ENCODE results near the gene PLCH1. TPM values are rescaled to one million over a fixed set of nuclear protein-coding genes. Genes with fewer than 3 reads are reported as not detected.

The PLCH1 gene
- total RNA-seq, 4 donors from 2014 or later, result 0.68 to 1.2 (median 0.87) TPM

- TF ChIP-seq POLR2AphosphoS5 (IDR thresholded peaks at IDR 0.05), result no peak
- TF ChIP-seq EP300 (IDR thresholded peaks at IDR 0.05), result no peak
- no peak for TF ChIP-seq POLR2A (IDR thresholded peaks at IDR 0.05)
- no peak for TF ChIP-seq CTCF (IDR thresholded peaks at IDR 0.05)
- Histone ChIP-seq H3K27ac (no peak overlapping the region), H3K4me3 (no peak overlapping the region), H3K4me1 (no peaks in the 10 kb centered on the region), H3K27me3 (no peaks in the 10 kb centered on the region), H3K9me3 (no peaks in the 10 kb centered on the region), H3K36me3 (no peaks in the 10 kb centered on the region)
- no peak for DNase-seq (ENCODE audit: low spot score in 2 of 2)
Observed at GRCh38 chr3:155339052-155339451, 405.8 kb downstream of the PLCH1 start.

GRCh38 chr3:155335724-155336354 is 409.0 kb downstream of the PLCH1 start:
- 81% methylated on average over 3 of the region's 3 CpGs for WGBS
- TF ChIP-seq POLR2AphosphoS5 (IDR thresholded peaks at IDR 0.05) (no peak), CTCF (IDR thresholded peaks at IDR 0.05) (no peak), POLR2A (IDR thresholded peaks at IDR 0.05) (no peak), EP300 (IDR thresholded peaks at IDR 0.05) (no peak)
- no peak for DNase-seq (ENCODE audit: low spot score in 2 of 2)

GRCh38 chr3:155334914-155335723 is 409.8 kb downstream of the PLCH1 start:
- no peak overlapping the region for H3K27ac ChIP-seq
- WGBS, result 58% methylated on average over 6 of the region's 6 CpGs
- DNase-seq (ENCODE audit: low spot score in 2 of 2), result no peak

More at GRCh38 chr3:155335724-155336354, 409.0 kb downstream of the PLCH1 start:
- Histone ChIP-seq H3K9me3 (no peaks in the 10 kb centered on the region), H3K27me3 (no peaks in the 10 kb centered on the region), H3K27ac (no peak overlapping the region), H3K36me3 (no peaks in the 10 kb centered on the region), H3K4me1 (no peaks in the 10 kb centered on the region), H3K4me3 (no peak overlapping the region)

GRCh38 chr3:155334215-155334913 is 410.5 kb downstream of the PLCH1 start:
- H3K9me3 ChIP-seq, result no peaks in the 10 kb centered on the region
- H3K4me3 ChIP-seq, result no peak overlapping the region
- no peaks in the 10 kb centered on the region for H3K36me3 ChIP-seq
- H3K4me1 ChIP-seq, result no peaks in the 10 kb centered on the region
- 67% methylated on average over 3 of the region's 3 CpGs for WGBS
- no peaks in the 10 kb centered on the region for H3K27me3 ChIP-seq
- H3K27ac ChIP-seq, result no peak overlapping the region
- DNase-seq (ENCODE audit: low spot score in 2 of 2), result no peak
- TF ChIP-seq POLR2AphosphoS5 (IDR thresholded peaks at IDR 0.05) (no peak), POLR2A (IDR thresholded peaks at IDR 0.05) (no peak), CTCF (IDR thresholded peaks at IDR 0.05) (no peak), EP300 (IDR thresholded peaks at IDR 0.05) (no peak)

More at GRCh38 chr3:155334914-155335723, 409.8 kb downstream of the PLCH1 start:
- TF ChIP-seq POLR2A (IDR thresholded peaks at IDR 0.05) (no peak), CTCF (IDR thresholded peaks at IDR 0.05) (no peak), EP300 (IDR thresholded peaks at IDR 0.05) (no peak), POLR2AphosphoS5 (IDR thresholded peaks at IDR 0.05) (no peak)
- H3K9me3 ChIP-seq, result no peaks in the 10 kb centered on the region
- H3K36me3 ChIP-seq, result no peaks in the 10 kb centered on the region
- no peaks in the 10 kb centered on the region for H3K4me1 ChIP-seq
- no peaks in the 10 kb centered on the region for H3K27me3 ChIP-seq
- no peak overlapping the region for H3K4me3 ChIP-seq

GRCh38 chr3:155332716-155333115 is 412.2 kb downstream of the PLCH1 start:
- Histone ChIP-seq H3K36me3 (no peaks in the 10 kb centered on the region), H3K4me1 (no peaks in the 10 kb centered on the region), H3K27me3 (no peaks in the 10 kb centered on the region), H3K27ac (no peak overlapping the region), H3K9me3 (no peaks in the 10 kb centered on the region), H3K4me3 (no peak overlapping the region)
- no peak for DNase-seq (ENCODE audit: low spot score in 2 of 2)
- 59% methylated on average over 4 of the region's 4 CpGs for WGBS
- TF ChIP-seq POLR2A (IDR thresholded peaks at IDR 0.05) (no peak), POLR2AphosphoS5 (IDR thresholded peaks at IDR 0.05) (no peak), CTCF (IDR thresholded peaks at IDR 0.05) (no peak), EP300 (IDR thresholded peaks at IDR 0.05) (no peak)
